ENCODE measurements around the gene TPBGL. TPM values are rescaled to one million over a fixed set of nuclear protein-coding genes. Genes with fewer than 3 reads are reported as not detected.

Gene TPBGL
- total RNA-seq (2022; extraction: Qiagen RNA extraction; ENCODE audit: low read depth), result 0.15 to 0.35 TPM (median 0.20 TPM) in 5 replicates

DNA sequence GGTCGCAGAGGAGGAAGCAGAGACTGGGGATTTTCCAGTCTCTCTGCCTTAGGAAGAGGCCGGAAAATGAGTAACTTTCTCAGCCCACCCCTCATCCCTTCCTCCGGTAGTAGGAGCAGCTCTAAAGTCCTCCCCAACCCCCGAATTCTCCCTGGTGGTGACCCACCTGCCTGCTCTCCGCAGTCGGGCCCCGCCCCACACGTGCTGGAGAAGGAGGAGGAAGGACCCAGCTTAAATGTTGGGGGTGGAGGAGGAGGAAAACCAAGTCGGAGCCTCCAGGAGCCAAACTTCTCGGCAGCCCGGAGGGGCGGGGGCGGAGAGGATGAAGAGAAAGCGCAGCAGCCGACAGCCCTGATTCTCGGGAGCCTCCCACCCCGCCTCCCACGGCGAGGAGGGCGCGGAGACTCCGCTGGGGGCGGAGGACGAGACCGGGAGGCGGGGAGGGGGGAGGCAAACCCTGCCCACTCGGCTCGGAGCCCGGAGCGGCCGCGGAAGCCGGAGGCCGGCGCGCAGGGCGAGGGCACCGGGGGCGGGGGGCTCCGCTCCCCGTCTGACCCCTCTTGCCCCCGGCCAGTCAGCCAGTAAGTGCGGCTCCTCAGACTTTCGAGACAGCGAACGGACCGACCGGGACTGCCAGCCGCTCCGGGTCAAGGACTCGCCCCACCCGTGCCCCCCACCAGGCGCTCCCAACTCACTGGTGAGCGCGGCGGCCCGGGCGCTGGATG, at the start of gene TPBGL:
TSS of gene TPBGL (plus strand) at position 464 of the 725 bp plus-strand sequence. CDS start 276 bp downstream, outside the sequence.

Other genes with a start within 250 kb of the TPBGL start
- 0.02 TPM in 1 of 5 replicates, not detected in the others for gene OR2AT4, start 143.9 kb upstream of the TPBGL start, total RNA-seq (2022; extraction: Qiagen RNA extraction; ENCODE audit: low read depth)
- gene SLCO2B1, start 89.7 kb upstream of the TPBGL start, total RNA-seq (2022; extraction: Qiagen RNA extraction; ENCODE audit: low read depth), result 3.3 to 6.7 TPM (median 4.1 TPM) in 5 replicates
- 2.7 to 4.3 TPM (median 3.4 TPM) in 5 replicates for gene ARRB1, start 110.9 kb downstream of the TPBGL start, total RNA-seq (2022; extraction: Qiagen RNA extraction; ENCODE audit: low read depth)
- gene RPS3, start 158.7 kb downstream of the TPBGL start, total RNA-seq (2022; extraction: Qiagen RNA extraction; ENCODE audit: low read depth), result 3,374 to 4,316 TPM (median 3,431 TPM) in 5 replicates
- 0.64 to 1.4 TPM (median 1.1 TPM) in 5 replicates for gene KLHL35, start 192.4 kb downstream of the TPBGL start, total RNA-seq (2022; extraction: Qiagen RNA extraction; ENCODE audit: low read depth)